ENCODE measurements around the gene SIL1. TPM values are rescaled to one million over a fixed set of nuclear protein-coding genes. Genes with fewer than 3 reads are reported as not detected.

The SIL1 gene
- total RNA-seq, 1 experiment from 2014 or later = 22.0 TPM

- BruUV-seq (replicated peaks) = no TSS peak
- H3K36me3 ChIP-seq (ENCODE audit: insufficient read depth, low read length, poor library complexity, severe bottlenecking) = no peaks in the 10 kb centered on the region
- ChIA-PET CTCF (no interaction called here), POLR2A (ENCODE audit: low non-redundant PET) (interaction anchor here (0.5 to 0.7 kb wide), 2 partner anchors 364 to 478 kb away, joined by 3 to 7 read pairs; no protein-coding TSS in a partner anchor)
- H3K4me3 ChIP-seq (ENCODE audit: low read depth, low read length, poor library complexity, severe bottlenecking) = no peak overlapping the region
- TF ChIP-seq CTCF (conservative IDR thresholded peaks at IDR 0.05; ENCODE audit: low read depth, low read length) (no peak), EZH2 (IDR thresholded peaks at IDR 0.05; ENCODE audit: borderline replicate concordance, low read depth, low read length, poor library complexity, severe bottlenecking) (no peak)
- intact Hi-C loops (cut with micrococcal nuclease; ENCODE audit: unreplicated experiment) = no loop called here
- peaks cover 11% of the 10 kb centered on the region for H3K4me1 ChIP-seq (ENCODE audit: insufficient read depth, low read length, poor library complexity, severe bottlenecking)
- DNase-seq (ENCODE audit: low spot score) = no peak
- no peaks in the 10 kb centered on the region for H3K27me3 ChIP-seq (replicated peaks; ENCODE audit: insufficient read depth, low read depth, low read length, poor library complexity)
- no peaks in the 10 kb centered on the region for H3K9me3 ChIP-seq (ENCODE audit: low read depth, low read length, poor library complexity, severe bottlenecking)
- no peak overlapping the region for H3K27ac ChIP-seq (ENCODE audit: low read depth, low read length, poor library complexity, severe bottlenecking)
Observed at GRCh38 chr5:139027150-139027549, 171.0 kb downstream of the SIL1 start.

GRCh38 chr5:139025651-139026050 lies 172.5 kb downstream of the SIL1 start:
- H3K27ac ChIP-seq (ENCODE audit: low read depth, low read length, poor library complexity, severe bottlenecking) = no peak overlapping the region
- H3K9me3 ChIP-seq (ENCODE audit: low read depth, low read length, poor library complexity, severe bottlenecking) = no peaks in the 10 kb centered on the region
- TF ChIP-seq EZH2 (IDR thresholded peaks at IDR 0.05; ENCODE audit: borderline replicate concordance, low read depth, low read length, poor library complexity, severe bottlenecking) (no peak), CTCF (conservative IDR thresholded peaks at IDR 0.05; ENCODE audit: low read depth, low read length) (no peak)
- no TSS peak for BruUV-seq (replicated peaks)
- ChIA-PET CTCF (no interaction called here), POLR2A (ENCODE audit: low non-redundant PET) (no interaction called here)
- peaks cover 11% of the 10 kb centered on the region for H3K4me1 ChIP-seq (ENCODE audit: insufficient read depth, low read length, poor library complexity, severe bottlenecking)
- intact Hi-C loops (cut with micrococcal nuclease; ENCODE audit: unreplicated experiment) = no loop called here
- H3K27me3 ChIP-seq (replicated peaks; ENCODE audit: insufficient read depth, low read depth, low read length, poor library complexity) = no peaks in the 10 kb centered on the region
- H3K36me3 ChIP-seq (ENCODE audit: insufficient read depth, low read length, poor library complexity, severe bottlenecking) = no peaks in the 10 kb centered on the region
- DNase-seq (ENCODE audit: low spot score) = no peak
- no peak overlapping the region for H3K4me3 ChIP-seq (ENCODE audit: low read depth, low read length, poor library complexity, severe bottlenecking)

- intact Hi-C loops (cut with micrococcal nuclease; ENCODE audit: unreplicated experiment) = no loop called here
- BruUV-seq (replicated peaks) = no TSS peak
- CTCF ChIA-PET = no interaction called here
- Histone ChIP-seq H3K27me3 (replicated peaks; ENCODE audit: insufficient read depth, low read depth, low read length, poor library complexity) (no peaks in the 10 kb centered on the region), H3K27ac (ENCODE audit: low read depth, low read length, poor library complexity, severe bottlenecking) (no peak overlapping the region), H3K4me3 (ENCODE audit: low read depth, low read length, poor library complexity, severe bottlenecking) (no peak overlapping the region), H3K9me3 (ENCODE audit: low read depth, low read length, poor library complexity, severe bottlenecking) (no peaks in the 10 kb centered on the region), H3K4me1 (ENCODE audit: insufficient read depth, low read length, poor library complexity, severe bottlenecking) (peaks cover 11% of the 10 kb centered on the region), H3K36me3 (ENCODE audit: insufficient read depth, low read length, poor library complexity, severe bottlenecking) (no peaks in the 10 kb centered on the region)
- DNase-seq (ENCODE audit: low spot score) = no peak
- TF ChIP-seq CTCF (conservative IDR thresholded peaks at IDR 0.05; ENCODE audit: low read depth, low read length) (no peak), EZH2 (IDR thresholded peaks at IDR 0.05; ENCODE audit: borderline replicate concordance, low read depth, low read length, poor library complexity, severe bottlenecking) (no peak)
- POLR2A ChIA-PET (ENCODE audit: low non-redundant PET) = no interaction called here
Observed at GRCh38 chr5:139023286-139023685, 174.9 kb downstream of the SIL1 start.
